HG02973 (cell line): ENCODE results near the gene DPP9.
"Not testable (repeated sequence)": the region's sequence is repeated elsewhere in the genome, so short reads cannot be mapped to it uniquely, and the experiment has no call there.

Experiments
- ATAC-seq: cut with Tn5 transposase; IDR thresholded peaks from one replicate; pipeline ENCODE4 v1.9.1; 2021; ENCODE audit warnings: moderate library complexity; ENCODE audit not compliant: unreplicated experiment

Gene DPP9

GRCh38 chr19:4723595-4724514 lies at the start of gene DPP9:
TSS of gene DPP9 (minus strand) at chr19:4723842. CDS start at chr19:4719906, 3,936 bp downstream.
- peak; percentile 88 for ATAC-seq

GRCh38 chr19:4773047-4773640 lies 49.5 kb upstream of the DPP9 start:
- no peak for ATAC-seq

- no peak for ATAC-seq
Observed at GRCh38 chr19:4772566-4772965, 48.9 kb upstream of the DPP9 start.

GRCh38 chr19:4768934-4769777 lies 45.5 kb upstream of the DPP9 start:
- ATAC-seq = no peak

- ATAC-seq = no peak
Observed at GRCh38 chr19:4764393-4764660, 40.7 kb upstream of the DPP9 start.

- ATAC-seq = no peak
Observed at GRCh38 chr19:4763021-4763420, 39.4 kb upstream of the DPP9 start.

- ATAC-seq = no peak
Observed at GRCh38 chr19:4760285-4760650, 36.6 kb upstream of the DPP9 start.

GRCh38 chr19:4759388-4760284 lies 36.0 kb upstream of the DPP9 start:
- ATAC-seq = peak; percentile 62

- ATAC-seq = no peak
Observed at GRCh38 chr19:4758659-4759058, 35.0 kb upstream of the DPP9 start.

- no peak for ATAC-seq
Observed at GRCh38 chr19:4758082-4758481, 34.4 kb upstream of the DPP9 start.

GRCh38 chr19:4755459-4755858 lies 31.8 kb upstream of the DPP9 start:
- no peak for ATAC-seq

- ATAC-seq = no peak
Observed at GRCh38 chr19:4754248-4754647, 30.6 kb upstream of the DPP9 start.

GRCh38 chr19:4749870-4750590 lies 26.4 kb upstream of the DPP9 start:
- ATAC-seq = no peak

- no peak for ATAC-seq
Observed at GRCh38 chr19:4748589-4748988, 24.9 kb upstream of the DPP9 start.

GRCh38 chr19:4748185-4748584 lies 24.5 kb upstream of the DPP9 start:
- no peak for ATAC-seq

GRCh38 chr19:4745986-4746385 lies 22.3 kb upstream of the DPP9 start:
- ATAC-seq = no peak

- not testable (repeated sequence) for ATAC-seq
Observed at GRCh38 chr19:4745175-4745574, 21.5 kb upstream of the DPP9 start.

GRCh38 chr19:4744451-4745174 lies 21.0 kb upstream of the DPP9 start:
- no peak for ATAC-seq
